HG03196 (cell line): Measurements from ENCODE around the gene PRDM11.
"Not testable (repeated sequence)": the region's sequence is repeated elsewhere in the genome, so short reads cannot be mapped to it uniquely, and the experiment has no call there.

Experiments
- ATAC-seq: cut with Tn5 transposase; IDR thresholded peaks from one replicate; pipeline ENCODE4 v1.9.1; 2021; ENCODE audit not compliant: unreplicated experiment

PRDM11 gene

DNA sequence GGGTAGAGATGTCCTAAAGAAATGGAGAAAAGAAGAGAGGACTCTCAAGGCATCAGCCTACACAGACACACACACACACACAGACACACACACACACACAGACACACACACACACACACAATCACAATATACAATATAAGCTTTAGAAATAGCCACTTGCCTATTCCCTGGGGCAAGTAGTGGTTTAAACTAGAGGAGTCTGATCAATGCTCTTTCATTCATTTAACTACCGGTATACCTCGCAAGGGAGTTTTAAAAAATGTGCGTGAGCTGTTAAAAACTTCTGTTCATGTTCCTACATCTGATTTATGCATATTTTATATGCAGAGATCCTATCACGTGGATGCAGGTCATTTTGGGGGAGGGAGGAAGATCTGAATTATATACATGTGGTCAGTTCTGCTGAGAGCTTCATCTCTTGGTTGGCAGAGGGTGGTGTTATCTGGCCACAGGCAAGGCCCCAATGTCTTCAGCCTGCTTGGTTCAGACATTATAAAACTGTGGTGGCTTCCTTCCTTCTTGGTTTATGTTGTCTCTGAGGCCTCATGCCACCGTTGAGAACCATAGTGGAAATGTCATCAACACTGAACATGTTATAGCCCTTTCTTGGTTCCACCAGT is 83.1 kb downstream of the PRDM11 start:
- no peak for ATAC-seq

DNA sequence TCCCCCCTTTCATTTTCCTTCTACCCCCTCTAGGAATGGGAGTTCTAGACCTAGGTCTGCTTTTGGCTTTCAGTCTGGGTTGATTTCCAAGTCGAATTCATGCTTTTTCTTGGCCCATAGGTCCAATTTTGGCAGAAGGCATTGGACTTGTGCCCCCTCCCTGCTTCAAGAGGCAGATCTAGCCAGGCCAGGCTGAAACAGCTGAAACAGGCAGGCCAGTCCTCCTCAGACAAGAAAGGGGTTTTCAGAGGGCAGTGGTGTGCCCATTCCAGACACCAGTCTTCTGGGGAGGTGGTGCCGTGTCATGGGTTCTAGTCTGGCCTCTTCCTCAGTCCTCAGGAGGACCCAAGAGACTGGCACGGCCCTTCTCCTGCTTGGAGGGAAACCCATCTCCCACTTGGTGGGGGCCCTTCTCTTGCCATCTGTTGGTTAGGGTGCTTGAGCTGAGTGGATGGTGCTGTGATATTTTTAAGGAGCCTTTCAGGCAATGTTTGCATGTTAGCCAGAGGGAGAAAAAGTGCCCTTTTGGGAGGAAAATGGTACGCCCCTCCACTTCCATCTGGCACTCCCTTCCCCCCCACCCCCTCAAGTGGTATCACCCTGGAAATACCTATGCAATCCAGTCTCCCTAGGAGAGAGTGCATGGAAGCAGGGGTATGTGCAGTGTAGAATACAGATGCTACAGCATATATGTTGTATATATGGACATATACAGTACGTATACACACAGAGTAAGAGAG is 86.1 kb downstream of the PRDM11 start:
- no peak for ATAC-seq

DNA sequence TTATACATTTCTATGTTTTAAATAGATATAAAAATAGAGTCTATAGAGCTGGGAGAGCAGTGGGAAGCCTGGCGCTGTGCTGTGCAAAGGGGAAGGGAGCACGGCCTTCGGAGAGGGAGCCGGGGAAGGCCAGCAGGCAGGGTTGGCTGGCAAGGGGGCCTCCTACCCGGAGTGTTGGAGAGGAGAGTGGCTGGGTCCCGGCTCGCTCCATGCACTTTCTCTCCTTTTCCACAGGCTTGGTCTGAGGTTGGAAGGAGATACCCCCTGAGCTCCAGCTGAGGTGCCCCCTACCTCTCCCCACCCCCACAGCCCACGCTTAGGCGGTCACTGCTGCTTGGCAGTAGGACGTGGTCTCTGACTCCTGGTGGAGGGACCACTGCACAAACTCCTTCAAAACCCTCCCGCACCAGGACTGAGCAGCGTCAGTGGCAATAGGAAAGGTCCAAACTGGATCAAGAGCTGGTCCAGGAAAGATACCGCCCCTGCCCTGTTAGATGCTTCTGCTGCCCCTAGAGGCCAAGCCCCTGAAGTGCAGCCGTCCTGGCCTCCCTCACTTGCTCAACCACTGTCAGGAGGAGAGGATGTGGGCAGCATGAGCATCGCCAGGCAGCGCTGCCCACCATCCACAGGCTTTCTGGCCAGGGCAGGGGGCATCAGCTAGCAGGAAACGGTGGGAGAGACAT is 86.8 kb downstream of the PRDM11 start:
- no peak for ATAC-seq

DNA sequence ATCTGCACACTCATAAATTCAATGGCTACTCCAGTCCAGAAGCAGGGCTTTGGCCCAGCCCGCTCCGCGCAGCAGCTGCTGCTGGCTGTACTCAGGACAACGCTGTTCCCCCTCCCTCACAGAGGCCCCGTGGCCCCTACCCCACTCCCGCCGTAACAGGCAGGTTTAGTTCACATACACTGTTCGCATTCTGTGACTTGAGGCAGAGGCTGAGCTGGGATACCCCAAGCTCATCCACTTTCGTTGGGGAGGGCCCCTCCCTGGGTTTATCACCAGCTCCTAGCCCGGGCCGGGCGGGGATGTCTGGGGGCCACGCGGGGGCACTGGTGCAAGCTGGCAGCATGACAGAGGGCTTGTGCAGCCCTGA is 87.3 kb downstream of the PRDM11 start:
- ATAC-seq, result no peak

DNA sequence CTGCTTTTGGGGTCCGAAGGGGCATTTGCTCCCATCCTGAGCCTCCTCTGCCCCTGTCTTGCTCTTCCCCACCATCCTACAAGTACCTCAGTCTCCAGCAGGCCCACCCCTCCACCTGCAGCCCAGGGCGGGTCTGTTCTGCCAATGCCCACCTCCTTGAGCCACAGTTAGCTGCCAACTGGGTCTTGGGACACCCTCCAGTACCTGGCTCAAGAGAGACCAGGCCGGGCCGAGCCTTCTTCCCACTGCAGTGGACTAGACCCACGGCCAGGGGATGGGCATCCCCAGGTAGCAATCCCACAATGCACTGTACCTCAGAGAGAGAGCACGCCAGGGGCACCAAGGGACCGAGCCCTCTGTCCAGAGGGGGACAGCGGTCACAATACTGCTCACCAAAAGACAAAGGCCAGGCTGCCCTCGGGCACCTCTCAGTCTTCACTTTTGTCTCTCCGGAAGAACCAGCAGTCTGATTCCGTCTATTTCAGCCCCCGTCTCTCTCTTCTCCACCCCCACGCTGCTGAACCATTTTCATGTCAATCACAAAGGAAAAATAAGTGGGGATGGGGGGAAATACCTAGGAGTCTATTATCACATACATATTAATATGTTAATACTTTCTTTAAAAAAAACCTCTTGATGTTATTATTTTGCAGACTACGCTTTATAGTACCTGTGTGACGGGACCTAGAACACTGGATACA is 88.0 kb downstream of the PRDM11 start:
- no peak for ATAC-seq

DNA sequence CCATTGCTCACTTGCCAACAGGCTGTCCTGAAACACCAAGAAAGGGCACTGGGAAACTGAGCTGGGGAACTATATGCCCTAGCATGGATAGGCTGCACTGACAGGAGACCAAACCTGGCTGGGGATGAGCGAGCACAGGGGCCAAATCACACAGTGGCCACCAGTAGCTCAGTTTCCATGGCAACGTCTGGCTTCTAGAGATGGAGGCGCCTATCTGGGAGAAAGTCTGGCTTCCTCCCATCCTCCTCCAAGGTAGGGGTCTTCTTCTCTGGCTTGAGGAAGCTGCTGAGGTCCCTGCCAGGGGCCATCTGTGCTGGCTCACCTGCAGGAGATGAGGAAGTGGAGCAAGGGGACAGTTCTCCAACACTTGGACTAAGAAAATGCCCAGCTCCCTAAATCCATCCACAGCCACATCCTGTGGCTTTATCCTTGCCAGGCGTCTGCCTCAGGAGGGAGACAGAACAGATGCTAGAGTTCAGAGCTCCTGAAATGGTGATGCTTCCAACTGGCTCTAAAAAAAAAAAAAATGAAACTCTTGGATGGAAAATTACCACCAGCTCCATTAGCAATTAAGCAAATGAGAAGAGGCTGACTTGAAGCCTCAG is 91.4 kb downstream of the PRDM11 start:
- ATAC-seq, result no peak

DNA sequence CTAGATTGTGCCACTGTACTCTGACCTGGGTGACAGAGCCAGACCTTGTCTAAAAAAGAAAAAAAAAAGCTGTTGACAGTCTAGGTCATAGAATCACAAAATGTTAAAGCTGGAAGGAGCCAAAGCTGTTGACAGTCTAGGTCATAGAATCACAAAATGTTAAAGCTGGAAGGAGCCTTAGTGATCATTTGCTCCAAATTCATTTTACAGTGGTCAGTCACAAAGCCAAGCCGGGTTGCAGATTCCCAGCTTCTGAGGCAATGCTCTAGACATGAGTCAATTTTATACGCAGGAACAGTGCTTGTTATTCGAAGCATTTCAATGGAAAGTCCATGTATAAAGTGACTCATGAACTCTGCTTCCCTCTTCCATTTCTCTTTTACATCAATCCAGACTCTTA is 92.3 kb downstream of the PRDM11 start:
- ATAC-seq, result no peak

DNA sequence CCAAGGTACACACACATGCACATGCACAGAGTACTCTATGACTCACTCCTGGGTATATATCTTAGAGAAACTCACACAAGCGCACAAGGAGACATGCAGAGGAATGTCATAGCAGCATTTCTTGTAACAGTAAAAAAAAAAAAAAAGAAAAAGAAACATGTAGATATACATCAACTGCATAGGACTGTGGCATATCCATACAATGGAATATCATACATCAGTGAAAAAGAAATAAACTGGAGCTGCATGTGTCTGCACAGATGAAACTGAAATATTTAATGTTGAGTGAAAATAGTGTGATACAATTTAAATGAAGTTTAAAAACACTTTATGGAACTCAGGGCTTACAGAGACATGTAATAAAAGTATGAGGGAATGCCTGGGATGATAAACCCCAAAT is 93.3 kb downstream of the PRDM11 start:
- ATAC-seq, result no peak

DNA sequence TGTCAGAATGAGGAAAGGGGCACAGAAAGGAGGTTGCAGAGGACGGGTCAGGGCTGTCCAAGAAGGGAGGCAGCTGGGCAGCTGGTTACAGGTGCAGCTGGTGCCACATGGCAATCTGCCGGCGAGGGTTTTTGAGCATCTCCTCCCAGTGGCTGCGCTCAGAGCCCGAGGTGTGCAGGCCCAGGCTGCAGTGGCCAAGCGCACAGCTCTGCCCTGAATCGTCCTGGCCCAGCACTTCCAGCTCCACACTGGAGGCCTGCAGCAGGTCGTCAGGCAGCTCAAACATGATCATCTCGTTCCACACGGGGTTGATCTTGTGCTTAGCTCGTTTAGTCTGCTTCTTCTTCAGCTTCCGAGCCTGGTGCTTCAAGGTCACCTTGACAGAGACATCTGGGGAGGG is 97.5 kb downstream of the PRDM11 start:
- ATAC-seq, result no peak

DNA sequence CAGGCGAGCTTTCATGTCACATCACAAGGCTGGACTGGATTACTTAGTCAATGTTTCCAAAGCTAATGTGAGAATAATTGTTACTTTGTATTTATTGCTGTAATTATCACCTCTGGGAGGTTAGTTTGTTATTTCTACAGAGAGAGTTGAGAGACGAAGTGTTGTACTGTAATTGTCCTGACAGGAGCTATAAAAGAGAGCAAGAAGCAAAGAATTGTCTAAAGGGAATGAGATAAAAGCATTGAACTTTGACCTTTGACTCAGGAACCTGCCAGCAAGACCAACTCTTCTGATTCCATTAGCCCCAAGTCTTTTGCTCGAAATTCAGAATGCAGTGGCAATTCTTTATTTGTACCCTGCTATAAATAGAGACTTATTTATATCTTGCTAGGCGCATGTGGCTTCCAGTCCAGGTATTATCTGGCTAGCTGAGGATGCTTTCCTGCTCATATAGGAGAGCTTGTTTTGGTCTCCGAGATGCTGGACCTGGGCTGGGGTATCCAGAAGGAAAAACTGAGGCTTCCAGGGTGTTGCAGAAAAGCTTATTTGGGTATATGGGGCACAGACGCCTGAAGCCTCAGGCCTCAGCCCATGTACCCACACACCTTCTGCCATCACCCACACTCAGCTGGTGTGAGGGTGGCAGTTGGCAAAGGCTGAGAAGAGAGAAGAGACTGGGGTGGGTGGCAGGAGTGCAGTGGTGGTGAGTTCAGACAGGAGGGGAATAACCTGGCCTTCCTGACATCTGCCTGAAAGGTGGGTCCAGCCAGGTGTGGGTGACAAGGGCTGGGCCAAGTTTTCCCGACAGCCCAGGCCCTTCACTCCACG is 99.0 kb downstream of the PRDM11 start:
- no peak for ATAC-seq

DNA sequence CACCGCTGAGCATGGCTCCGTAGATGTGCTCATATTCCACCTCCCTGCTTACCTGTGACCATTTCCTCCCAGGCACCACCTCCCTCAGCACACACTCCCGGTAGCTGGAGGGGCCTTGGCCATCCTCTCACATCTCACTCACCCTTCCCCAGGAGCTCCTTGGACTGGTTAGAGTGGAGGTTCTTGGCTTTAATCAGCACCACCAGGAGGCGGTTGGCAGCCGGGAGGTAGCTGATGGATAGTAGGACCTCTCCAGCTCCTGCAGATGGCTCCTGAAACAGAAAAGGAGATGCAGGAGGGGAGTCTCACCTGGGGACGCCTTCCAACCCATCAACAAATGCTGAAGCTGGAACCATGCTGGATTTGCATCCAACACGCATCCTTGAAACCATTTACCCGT is 99.8 kb downstream of the PRDM11 start:
- ATAC-seq, result no peak

DNA sequence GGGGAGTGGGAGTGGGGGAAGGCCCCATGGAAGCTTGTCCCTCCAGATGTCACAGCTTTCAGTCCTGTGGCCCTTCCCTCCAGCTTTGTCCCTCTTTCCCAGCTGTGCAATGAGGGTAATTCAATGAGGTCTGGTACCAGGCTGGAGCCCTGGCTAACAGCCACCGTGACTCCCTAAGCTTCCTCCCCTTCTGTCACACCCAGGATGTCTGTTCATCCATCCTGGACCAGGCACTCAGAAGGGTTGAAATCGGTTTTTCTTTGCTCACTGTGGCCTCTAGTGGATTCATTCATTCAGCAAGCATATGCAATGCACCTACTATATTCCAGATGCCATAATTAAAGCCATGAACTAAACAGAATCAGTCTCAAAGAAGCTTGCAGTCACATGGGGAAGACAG is 101.0 kb downstream of the PRDM11 start:
- no peak for ATAC-seq

DNA sequence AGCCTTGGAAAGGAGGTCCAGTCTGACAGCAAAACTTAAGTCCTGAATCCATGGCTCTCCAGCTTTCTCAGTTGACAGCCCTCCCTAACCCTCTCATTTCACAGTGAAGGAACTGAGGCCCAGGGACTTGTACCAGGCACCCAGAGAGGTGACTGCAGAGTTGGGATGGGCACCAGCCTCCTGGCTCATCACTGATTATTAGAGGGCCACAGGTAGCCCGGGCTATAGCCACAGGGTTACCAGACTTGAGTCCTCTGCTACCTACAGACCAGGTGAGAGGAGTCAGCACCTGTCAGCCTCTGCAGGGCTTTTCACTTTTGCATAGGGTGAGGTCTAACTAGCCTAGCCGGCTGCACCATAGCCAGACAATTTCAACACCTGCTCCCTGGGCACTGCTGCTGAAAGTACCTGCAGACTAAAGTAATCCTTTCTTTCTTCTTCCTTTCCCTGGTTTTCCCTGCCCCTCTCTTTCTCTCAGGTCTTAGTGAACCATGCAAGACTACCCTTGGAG is 102.1 kb downstream of the PRDM11 start:
- ATAC-seq, result no peak

DNA sequence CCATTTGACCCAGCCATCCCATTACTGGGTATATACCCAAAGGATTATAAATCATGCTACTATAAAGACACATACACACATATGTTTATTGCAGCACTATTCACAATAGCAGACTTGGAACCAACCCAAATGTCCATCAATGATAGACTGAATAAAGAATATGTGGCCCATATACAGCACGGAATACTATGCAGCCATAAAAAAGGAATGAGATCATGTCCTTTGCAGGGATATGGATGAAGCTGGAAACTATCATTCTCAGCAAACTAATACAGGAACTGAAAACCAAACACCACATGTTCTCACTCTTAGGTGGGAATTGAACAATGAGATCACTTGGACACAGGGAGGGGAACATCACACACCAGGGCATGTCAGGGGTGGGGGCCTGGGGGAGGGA is 102.9 kb downstream of the PRDM11 start:
- not testable (repeated sequence) for ATAC-seq

DNA sequence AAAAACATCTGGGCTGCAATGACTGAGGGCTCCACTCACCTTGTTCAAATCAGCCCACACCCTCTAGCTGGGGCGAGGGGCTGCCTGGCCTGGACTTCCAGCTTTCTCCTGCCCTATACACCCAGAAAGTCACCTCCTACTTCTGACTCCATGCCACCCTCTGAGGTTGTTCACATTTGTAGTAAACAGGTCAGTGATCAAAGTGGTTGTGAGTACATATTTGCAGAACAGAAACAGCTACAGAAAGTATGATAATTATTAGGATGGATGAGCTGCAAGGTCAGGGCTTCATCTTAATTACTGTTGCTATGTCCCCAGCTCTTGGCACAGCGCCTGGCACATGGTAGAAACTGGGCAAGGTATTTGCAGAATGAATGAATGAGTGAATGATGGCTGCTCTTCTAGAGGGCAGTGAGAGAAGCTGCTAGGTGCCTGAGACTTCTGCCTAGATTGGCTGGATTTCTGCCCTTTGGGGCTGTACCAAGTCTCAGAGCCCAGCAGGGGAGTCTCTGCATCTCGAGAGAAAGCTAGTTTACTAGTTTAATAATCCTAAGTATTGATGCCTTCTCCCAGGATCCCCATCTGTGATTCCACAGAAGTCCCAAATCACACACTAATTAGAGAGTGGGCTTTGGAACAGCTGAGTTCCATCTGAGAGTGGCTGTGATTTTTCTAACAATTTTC is 103.7 kb downstream of the PRDM11 start:
- ATAC-seq, result no peak

DNA sequence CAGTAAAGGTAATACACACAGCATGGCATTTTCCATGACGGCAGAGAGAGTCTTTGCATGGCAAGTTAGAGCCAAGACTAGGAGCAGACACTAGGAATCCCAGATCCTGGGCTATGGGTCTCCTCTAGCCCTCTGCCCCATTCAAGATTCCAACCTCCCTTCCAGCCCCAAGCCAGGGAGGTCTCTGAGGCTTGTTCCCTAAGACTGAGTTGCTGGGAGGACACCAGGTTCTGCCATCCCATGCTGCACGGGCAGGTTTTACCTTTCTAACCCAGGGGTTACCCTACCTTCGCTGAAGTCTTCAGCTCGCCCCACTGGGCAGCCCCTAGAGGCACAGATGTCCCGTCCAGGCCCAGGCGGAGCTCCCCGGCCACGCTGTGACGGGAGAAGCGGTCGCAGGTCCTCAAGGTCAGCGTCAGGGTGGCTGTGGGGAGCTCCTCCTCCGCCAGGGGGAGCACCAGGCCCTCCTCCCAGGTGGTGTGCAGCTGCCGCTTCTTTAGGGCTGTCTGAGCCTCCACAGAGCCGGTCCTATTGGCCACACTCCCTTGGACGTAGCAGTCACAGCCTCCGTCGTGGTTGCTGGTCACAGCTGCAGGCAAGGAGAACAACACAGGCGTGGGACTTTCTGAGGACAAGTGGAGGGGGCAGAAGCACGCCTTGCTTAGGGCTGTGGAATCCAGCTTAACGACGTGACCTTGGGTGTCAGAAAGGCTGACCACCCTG is 105.9 kb downstream of the PRDM11 start:
- no peak for ATAC-seq

DNA sequence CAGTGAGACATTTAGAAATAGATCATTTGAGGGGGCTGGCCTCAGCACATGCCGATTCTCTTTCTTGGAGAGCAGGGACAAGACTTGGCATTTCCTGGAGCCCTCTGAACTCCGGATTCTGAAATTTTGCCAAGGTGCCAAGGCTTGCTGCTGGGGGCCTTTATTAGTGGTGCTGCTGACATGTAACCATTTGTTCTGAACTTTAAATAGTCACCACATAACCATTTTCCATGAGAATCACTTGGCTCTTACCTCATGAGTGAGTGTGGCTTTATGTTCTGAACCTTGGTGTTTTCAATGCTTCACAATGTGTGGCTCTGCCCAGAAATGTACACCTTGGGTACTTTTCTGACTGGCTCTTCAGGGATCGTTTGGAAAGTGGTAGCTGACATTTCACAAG is 106.4 kb downstream of the PRDM11 start:
- ATAC-seq, result no peak

DNA sequence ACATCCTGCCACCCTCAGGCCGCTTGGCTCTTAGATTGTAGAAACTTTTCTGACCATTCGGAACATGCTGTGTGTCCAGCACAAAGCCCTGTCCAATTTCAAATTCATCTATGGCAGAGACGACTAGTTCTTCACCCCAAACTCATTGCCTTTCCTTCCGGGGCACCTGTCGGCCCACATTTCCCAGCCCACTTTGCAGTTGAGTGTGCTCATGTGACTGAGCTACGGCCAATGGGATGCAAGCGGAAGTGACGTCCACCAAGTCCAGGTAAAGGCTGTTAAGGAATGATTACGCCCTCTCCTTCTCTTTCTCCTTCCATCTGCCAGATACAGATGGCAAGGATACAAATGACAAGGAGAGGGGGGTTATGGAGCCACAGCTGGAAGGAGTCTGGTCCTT is 107.2 kb downstream of the PRDM11 start:
- ATAC-seq, result no peak

DNA sequence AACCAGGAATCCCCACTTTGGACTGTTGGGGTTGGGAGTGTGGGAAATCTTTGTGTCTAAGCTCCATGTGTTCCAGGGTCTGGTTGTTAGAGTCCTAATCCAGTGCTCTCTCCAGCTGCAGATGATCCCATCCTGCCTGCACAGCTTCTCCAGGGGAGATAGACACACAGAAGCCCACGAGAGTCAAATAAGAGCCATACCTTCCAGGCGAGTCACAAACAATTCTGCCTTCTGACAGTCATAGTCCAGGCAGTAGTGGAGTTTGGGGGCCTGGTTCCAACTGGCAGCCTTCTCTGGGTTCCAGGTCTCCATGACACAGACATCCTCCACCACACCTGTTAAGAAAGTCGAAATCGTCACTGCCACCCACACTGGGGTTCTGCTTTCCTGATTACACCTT is 107.6 kb downstream of the PRDM11 start:
- ATAC-seq, result no peak
